Skeletal muscle cell (primary cell): Measurements from ENCODE around the gene MYBPC3.

Experiments used
- DNase-seq: peaks from one replicate; pipeline ENCODE4 v3.0.0-alpha.2; 2010; ENCODE audit warnings: low read depth
- H3K4me3 ChIP-seq: 2 replicates; pipeline ENCODE4 v1.5.1; 2011; ENCODE audit warnings: low read depth, mild to moderate bottlenecking, control low read depth, low read length, moderate library complexity

MYBPC3 gene

DNA sequence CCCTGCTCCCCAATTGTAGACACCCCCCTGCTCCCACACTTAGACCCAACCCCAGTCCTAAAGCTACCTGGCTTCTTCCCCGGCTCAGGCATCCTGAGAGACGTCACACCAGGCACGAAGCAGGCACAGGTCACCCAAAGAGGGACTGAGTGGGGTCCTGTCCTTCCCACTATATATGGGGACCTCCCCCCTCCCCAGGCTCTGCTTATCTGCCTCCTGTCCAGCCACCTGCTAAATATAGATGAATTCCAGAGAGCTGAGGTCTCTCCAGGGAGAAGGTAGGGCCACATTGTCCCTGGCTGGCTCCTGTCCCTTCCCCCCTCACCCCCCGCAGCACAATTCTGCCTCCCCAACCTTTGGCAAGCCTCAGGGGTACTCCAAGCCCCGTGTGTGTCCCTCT, at the start of gene MYBPC3:
Gene MYBPC3, minus strand, starts transcription at position 147 of the 400 bp plus-strand sequence. Its CDS starts 55 bp downstream, at position 92.
- DNase-seq: no peak
- no peak within 1 kb of the TSS for H3K4me3 ChIP-seq

DNA sequence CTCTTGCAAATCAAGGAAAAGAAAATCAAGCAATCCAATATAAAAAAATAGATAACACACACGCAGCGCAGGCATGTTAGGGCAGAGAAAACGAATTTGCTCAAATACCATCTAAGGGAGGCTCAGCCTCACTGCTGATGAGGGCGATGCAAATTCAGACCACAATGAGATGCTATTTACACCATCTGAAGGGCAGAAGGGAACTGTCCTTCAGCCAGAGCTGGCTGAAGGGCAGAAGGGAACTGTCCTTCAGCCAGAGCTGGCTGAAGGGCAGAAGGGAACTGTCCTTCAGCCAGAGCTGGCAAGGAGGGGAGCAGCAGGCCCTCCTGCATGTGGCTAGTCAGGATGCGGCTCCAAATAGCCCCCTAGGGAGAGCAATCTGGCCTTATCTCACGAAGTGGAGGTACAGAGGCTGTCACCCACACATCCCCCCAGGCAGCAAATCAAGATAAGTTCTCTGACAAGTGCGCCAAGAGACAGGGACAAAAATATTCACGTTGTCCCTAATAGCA, 48.3 kb upstream of the MYBPC3 start:
- no peak overlapping the region for H3K4me3 ChIP-seq
- no peak for DNase-seq

DNA sequence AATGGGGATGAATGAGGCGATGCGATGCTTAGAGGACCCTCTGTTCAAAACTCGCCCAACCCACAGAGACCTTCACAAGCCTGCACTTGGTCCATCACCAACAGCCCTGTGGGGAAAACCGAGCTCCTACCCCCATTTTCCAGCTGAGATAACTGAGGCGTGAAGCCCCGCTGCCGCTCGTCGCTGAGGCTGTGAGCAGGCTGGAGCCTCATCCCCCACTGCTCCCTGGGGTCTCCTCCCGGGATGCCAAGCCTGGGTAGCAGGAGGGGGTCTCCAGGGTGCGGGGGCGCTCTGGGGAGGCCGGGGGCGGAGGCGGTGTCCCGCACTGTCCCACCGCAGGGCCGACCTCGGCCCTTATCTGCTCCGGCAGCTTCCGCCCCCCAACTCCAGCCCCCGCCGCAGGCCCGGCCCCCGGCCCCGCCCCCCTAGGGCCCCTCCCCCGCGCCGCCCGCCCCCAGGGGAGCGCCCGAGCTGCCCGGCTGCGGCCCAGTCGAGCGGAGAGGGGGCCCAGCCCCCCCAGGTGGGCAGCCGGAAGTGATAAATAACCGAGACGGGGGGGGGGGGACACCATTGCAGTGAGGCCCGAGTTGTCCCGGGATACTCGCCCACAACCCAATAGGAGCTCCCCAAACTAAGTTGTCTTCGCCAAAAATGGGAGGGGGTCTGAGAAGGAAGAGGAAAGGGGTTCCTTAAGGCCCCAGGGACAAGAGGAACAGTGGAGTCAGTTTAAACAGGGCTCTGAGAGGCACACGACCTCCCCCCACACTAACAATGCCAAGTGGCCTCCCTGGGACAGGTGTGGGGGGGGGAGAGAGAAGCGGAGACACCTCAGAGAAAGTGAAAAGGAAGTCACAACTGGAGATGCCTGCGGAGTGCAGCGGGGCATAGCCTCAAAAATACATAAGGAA, 47.6 kb upstream of the MYBPC3 start:
- H3K4me3 ChIP-seq: peak overlapping the region; percentile 48
- no peak for DNase-seq

DNA sequence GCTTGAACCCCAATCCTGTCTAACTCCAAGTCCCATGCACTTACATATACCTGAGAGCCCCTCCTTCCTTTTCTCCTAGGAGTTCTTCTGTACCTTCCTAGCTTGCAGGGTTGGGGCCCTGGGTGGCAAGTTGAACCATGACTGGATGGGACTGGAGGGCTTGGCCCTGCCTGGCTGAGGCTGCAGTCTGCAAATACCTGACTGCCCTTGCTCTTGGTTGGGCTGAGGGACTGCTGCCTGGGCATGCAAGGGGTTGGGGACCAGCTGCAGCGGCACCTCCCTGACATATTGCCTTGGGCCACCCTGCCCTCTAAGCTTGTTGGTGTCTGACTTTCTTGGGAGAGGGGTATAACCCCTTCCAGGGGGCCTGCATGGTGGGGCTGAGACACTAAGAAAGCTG, 46.0 kb upstream of the MYBPC3 start:
- no peak for DNase-seq
- H3K4me3 ChIP-seq: no peak overlapping the region

DNA sequence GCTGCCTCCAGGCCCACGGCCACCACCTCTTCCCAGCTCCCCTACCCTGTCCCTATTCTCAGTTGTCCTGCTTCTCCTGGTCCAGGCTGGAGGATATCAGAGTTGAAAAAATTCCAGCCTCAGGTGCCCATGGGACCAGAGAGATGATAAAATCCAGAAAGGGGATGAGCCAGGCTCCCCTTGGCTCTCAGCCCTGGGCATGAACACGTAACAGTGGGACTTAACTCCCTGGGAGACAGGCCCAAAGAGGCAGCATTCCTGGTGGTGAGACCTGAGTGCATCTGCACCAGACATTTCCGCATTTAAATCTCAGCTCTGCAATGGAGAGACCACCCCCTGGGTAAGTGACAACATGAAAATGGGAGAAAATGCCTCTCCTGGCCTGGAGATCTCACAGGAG, 45.5 kb upstream of the MYBPC3 start:
- DNase-seq: no peak
- H3K4me3 ChIP-seq: no peak overlapping the region

DNA sequence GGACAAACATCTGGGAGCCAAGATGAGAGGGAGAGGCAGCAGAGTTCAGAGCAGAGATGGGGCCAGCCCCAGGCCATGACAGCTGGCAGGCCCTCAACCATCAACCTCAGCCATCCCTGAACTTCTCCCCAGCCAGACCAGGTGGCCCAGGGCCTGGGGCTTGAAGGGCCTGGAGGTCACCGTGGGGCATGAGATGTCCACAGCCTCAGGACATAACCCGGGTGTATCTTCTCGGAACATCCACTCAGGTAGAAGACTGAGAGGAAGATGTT, 43.5 kb upstream of the MYBPC3 start:
- DNase-seq: no peak
- no peak overlapping the region for H3K4me3 ChIP-seq

DNA sequence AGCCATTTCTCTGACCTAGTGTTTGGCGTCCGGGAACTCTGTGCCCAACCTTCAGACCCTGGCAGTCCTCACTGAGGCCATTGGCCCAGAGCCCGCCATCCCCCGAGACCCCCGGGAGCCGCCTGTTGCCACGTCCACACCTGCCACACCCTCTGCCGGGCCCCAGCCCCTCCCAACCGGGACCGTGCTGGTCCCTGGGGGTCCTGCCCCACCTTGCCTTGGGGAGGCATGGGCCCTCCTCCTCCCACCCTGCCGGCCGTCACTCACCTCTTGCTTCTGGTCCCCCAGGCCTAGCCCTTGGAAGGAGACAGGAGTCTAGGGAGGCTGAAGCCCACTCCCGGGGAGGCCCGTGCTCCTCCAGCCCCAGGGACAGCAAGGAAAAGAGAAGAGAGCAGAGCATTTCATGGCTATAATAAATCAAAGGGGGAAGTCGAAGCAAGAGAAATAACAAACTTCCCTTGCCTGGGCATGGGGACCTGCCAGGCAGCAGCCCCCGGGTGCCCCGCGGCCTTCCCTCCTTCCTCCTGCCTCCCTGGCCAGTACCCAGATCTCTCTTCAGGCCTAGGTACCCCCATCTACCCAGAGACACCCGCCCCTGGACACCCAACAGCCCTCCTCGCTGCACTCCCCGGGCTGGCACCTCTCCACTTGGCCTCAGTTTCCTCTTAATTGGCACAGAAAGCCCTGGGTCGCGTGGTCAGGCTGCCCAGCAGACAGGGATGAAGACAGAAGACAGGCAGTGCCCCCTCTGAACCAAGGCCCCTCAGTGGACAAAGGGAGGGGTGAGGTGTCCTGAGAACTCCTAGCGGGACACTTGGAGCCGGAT, 42.9 kb upstream of the MYBPC3 start:
- no peak overlapping the region for H3K4me3 ChIP-seq
- no peak for DNase-seq

DNA sequence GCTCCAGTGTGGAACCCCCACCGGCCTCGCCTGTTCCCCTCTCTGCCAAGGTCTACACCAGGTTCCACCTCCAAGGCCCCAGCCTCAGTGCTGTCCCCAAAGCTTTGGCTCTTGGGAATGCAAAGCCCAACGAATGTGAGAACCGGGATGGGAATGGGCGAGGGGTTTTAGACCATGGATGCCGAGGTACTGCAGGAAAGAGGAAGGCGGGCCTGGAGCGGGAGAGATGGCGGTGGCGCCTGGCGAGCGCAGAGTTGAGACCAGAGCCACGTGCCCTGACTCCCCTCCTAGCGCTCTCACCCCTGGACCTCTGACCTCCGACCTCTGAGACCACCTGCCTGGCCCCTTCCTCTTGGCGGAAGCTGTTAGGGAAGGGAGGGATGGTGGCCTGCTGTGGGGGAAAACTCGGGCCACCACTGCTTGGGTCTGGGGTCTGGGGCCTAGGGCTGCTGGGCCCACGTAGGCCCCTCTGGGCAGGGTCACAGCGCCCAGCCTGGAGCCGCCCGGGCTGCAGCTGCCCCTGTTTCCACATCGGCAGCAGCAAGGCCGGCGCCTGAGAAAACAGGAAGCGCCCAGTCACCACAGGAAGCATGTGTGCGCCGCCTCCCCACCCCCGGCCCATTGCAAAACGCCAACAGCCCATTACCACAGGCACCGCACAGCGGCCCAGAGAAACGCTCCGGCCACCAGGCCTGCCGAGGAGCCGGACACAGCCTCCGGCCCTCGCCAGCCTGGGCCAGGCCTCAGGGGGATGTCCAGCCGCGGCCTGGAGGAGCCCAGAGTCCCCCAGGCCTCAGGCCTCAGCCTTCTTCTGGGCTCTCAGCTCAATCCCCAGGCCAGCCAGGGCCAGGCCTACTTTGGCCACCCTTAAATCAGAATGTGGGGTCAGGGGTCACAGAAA, 42.1 kb upstream of the MYBPC3 start:
- no peak for DNase-seq
- H3K4me3 ChIP-seq: no peak overlapping the region

DNA sequence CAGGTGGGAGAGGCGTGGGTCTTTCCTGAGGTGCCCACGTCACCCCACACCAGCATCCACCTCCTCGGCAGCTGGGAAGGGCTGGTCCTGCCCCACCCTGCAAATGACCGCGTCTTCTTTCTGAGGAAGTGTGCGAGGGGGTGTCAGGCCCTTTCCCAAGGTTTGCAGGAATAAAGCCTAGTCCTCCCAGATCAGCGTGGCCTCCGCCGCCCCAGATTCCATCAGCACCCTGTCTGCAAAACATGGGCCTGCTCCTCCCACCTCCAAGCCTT, 41.5 kb upstream of the MYBPC3 start:
- no peak overlapping the region for H3K4me3 ChIP-seq
- no peak for DNase-seq

DNA sequence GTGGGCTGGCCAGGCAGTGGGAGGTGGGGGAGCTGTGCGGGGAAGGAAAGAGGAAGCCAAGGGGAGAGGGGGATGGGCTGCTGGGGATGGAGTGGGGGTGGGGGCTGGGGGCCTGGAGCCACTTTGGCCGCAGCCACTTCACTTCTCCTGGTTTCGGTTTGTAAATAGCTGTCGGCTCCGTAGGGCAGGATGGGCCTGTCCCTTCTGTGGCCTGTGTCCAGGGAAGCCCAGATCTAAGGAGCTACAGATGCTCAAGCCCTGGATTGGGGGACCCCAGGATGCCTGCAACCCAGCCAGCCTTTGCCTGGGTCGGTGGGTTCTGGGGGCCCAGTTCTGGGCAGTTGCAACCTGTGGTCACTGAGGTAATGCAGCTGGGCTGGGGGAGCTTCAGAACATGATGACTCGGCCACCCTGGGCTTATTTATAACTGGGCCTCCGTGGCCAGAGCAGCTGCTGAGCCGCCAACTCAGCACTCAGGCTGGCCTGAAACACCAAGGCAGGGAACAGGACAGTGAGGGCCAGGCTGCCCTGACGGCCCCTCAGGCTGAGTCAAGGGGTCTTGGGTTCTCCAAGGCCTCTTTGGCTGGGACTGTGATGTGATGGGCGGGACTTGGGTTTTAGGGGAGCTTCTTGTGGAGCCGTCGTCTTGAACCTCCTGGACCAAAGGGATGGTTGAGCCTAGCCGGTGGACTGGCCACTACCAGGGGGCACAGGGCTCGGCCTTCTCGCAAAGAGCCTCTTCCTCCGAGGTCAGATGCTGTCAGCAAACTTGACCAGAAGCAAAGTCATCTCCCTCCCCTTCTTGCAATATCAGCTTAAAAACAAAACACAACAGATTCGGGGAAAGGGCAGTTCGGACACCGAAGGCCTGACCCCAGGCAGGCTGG, 40.9 kb upstream of the MYBPC3 start:
- DNase-seq: peak; percentile 61
- H3K4me3 ChIP-seq: no peak overlapping the region

DNA sequence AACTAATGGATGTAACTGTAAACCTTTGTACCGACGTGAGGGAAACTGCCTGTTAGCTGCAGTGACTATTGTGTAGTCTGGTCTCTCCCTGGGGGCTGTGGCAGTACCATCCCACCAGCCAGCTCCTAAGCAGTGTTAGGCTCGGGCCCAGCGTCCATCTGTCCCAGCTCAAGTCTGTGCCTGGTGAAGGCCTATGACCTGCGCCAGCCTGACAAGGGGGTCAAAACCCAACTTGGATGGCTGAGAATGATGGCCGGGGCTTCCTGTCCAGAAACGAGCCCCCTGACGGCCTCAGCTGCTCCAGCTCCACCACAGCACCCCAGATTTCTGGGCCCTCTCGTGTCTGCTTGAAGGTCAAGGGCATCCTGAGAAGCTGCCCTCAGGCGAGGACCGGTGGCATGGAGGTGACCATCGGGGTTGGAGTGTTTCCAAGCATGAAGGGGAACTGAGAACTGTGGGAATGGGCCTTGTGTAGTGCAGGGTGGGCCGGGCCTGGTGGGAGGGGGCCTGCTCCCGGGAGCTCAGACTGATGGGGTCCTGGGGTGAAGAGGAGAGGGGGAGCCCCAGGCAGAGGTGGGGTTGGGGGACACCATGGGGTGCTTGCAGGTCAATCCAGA, 40.2 kb upstream of the MYBPC3 start:
- no peak for DNase-seq
- H3K4me3 ChIP-seq: no peak overlapping the region

DNA sequence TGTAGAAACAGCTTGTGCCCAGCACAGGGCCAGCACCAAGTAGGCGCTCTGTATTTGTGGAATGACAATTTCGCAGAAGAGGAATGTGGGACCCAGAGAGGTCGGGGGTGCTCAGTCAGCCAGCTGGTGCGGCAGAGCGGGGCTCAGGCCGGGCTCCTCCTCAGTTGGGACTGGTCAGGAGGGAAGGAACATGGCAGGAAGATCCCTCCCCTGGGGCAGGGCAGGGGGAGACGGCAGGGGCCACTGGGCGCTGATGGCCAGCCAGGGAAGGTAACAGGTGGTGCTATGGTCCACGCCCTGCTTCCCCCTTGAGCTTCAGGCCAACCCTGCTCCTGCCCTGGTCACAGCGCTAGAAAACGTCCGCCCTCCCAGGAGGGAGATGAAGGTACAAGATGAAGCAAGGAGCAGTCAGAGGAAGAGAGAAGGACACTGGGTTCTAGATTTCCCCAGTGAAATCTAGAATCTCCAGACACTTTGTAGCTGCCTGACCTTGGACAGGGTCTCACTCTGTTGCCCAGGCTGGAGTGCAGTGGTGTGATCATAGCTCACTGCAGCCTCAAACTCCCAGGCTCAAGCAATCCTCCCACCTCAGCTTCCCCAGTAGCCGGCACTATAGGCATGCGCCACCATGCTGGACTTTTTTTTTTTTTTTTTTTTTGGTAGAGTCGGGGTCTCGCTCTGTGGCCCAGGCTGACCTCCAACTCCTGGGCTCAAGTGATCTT, 39.4 kb upstream of the MYBPC3 start:
- no peak overlapping the region for H3K4me3 ChIP-seq
- no peak for DNase-seq

DNA sequence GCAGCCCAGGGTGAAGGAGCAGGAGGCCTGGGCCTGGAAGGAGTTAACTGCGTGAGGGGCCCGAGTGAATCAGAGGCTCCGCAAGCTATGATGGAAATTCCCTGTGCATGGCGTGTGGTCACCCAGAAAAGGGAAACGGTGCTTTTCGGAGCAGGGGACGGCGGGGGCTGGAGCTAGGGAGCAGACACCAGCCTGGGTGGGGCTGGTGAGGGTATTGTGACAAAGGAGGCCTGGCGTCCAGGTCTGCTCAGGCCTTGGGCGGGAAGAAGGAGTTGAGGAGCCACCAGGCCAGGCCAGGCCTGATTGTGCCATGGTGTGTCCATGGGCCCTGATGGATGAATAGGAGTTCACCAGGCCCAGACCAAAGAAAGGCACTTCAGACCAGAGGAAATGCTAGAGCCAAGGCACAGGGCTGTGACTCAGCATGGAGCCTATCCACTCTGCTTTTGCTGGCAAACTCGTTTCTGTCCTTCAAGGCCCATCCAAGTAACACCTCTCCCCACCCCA, 38.6 kb upstream of the MYBPC3 start:
- DNase-seq: no peak
- no peak overlapping the region for H3K4me3 ChIP-seq

DNA sequence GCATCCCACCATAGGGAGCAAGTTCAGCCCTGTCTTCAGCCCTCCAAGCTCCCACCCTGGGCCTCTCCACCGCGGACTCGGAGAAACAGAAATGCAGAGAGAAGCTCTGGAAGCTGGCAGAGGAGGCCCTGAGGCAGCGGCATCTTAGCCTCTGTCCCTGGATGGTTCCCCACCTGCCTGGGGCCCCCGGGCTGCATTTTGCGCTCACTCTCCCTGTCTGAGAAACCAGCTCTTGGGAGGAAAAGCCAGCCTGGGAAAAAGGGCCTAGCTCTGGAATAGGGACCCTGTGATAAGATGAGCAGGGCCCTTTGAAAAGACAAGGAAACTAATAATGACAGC, 37.9 kb upstream of the MYBPC3 start:
- no peak overlapping the region for H3K4me3 ChIP-seq
- DNase-seq: no peak

DNA sequence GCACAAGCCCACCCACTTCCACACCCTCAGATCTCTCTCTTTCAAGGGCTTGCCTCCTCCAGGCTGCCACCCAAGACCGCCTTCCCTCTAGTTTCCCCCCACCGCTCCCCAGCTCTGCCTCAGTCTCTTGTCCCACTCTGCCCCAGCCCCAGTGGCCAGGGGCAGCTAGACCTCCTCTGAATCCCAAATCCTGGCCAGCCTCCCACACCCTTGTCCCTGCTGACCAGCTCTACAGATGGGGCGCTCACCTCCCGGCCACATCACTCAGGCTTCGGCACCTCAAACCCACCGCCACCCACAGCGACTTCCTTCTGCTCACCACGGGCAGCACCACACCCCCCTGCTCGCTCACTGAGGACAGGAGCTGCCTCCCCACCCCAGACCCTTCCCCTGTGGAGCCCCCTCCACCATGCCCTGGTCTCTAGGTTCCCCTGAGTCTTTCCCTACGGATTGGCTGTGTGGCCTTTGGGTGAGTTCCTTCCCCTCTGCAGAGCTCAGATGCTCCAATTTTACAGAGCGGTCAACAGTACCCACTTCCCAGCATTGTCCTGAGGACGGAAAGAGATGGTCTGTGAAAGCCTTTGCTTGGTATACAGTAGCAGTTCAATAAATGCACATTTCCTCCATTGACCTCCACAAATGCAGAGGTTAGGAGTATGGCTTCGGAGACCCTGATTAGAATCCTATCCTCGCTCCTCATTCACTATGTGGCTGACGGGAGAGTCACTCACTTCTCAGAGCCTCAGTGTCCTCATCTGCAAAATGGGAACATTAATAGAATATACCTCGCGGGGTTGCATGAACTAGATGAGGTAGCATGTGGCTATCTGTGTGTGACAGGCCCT, 37.3 kb upstream of the MYBPC3 start:
- H3K4me3 ChIP-seq: no peak overlapping the region
- no peak for DNase-seq

DNA sequence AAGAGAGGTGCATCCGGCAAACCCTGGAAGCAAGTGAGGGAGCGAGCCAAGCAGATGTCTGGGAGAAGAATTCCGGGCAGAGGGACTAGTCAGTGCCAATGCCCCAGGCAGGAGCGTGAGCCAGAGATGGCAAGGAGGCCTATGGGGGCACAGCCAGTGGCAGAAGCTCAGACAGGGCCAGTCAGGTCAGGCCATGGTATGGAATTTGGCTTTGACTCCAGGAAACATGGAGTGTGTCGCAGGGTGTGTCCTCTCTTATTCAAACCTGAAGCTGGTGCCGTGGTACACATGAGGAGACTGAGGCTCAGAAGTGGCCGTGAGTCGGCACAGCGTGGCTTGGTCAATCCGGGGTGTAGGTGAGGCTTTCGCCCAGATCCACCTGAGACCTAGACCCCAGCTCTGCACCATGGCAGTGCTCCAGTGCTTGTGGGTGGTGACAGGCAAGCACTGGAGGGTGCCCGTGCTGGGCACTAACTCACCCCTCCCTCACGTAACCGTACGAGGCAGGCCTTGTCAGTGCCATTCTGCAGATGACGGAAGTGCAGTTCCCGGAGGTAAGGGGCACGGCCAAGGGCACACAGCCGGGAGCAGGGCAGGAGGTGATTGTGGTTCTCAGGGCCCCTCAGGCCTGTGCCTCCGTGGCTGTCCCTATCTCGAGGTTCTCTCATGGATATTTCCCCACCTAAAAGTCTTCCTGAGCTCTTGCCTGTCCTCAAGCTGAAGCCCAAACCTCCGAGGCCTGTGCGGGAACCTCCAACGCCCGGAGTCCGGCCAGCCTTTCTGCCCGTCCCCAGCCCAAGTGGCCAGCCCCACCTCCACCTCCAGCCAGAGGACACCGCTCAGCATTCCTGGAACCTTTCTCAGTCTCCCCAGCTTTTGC, 36.4 kb upstream of the MYBPC3 start:
- no peak for DNase-seq
- H3K4me3 ChIP-seq: no peak overlapping the region
